GM19467 (cell line): ENCODE data around the gene CCIN.

ENCODE experiments used
- ATAC-seq: cut with Tn5 transposase; IDR thresholded peaks from one replicate; pipeline ENCODE4 v1.9.1; 2021; ENCODE audit warnings: mild to moderate bottlenecking, moderate library complexity; ENCODE audit not compliant: unreplicated experiment

CCIN gene

GRCh38 chr9:36188212-36188611 lies 19.0 kb downstream of the CCIN start:
- ATAC-seq: no peak

GRCh38 chr9:36189976-36190375 lies 20.8 kb downstream of the CCIN start:
- ATAC-seq: no peak

GRCh38 chr9:36190388-36191289 lies 21.5 kb downstream of the CCIN start, which contains the start of gene CLTA:
Gene CLTA (plus strand): TSS chr9:36190921. CDS start chr9:36191057, 136 bp downstream.
- ATAC-seq: peak; percentile 97

GRCh38 chr9:36191290-36191645 lies 22.1 kb downstream of the CCIN start:
- peak; percentile 10 for ATAC-seq

GRCh38 chr9:36191686-36192085 lies 22.5 kb downstream of the CCIN start:
- no peak for ATAC-seq

GRCh38 chr9:36192196-36192595 lies 23.0 kb downstream of the CCIN start:
- ATAC-seq: no peak

GRCh38 chr9:36193023-36193422 lies 23.8 kb downstream of the CCIN start:
- ATAC-seq: no peak

- ATAC-seq: no peak
Observed at GRCh38 chr9:36194326-36195000, 25.3 kb downstream of the CCIN start.

GRCh38 chr9:36204906-36205547 lies 35.8 kb downstream of the CCIN start:
- no peak for ATAC-seq

GRCh38 chr9:36207016-36207415 lies 37.8 kb downstream of the CCIN start:
- no peak for ATAC-seq

- ATAC-seq: no peak
Observed at GRCh38 chr9:36207546-36208012, 38.4 kb downstream of the CCIN start.

GRCh38 chr9:36208521-36209253 lies 39.5 kb downstream of the CCIN start:
- ATAC-seq: no peak

- ATAC-seq: no peak
Observed at GRCh38 chr9:36210722-36211121, 41.5 kb downstream of the CCIN start.

GRCh38 chr9:36211510-36211909 lies 42.3 kb downstream of the CCIN start:
- no peak for ATAC-seq

- no peak for ATAC-seq
Observed at GRCh38 chr9:36213387-36213786, 44.2 kb downstream of the CCIN start.

GRCh38 chr9:36213989-36214388 lies 44.8 kb downstream of the CCIN start:
- ATAC-seq: no peak

GRCh38 chr9:36214571-36214970 lies 45.4 kb downstream of the CCIN start:
- no peak for ATAC-seq

- no peak for ATAC-seq
Observed at GRCh38 chr9:36217256-36217968, 48.2 kb downstream of the CCIN start.

GRCh38 chr9:36218011-36218410 lies 48.8 kb downstream of the CCIN start:
- no peak for ATAC-seq

- no peak for ATAC-seq
Observed at GRCh38 chr9:36218411-36218901, 49.3 kb downstream of the CCIN start.
